ENCODE results near the gene MYOM3.

The MYOM3 gene

GRCh38 chr1:24085007-24085406 is 26.9 kb downstream of the MYOM3 start:
- intact Hi-C loops (cut with DNase I) = no loop called here
- DNase-seq = no peak

- no peak for DNase-seq
- intact Hi-C loops (cut with DNase I) = no loop called here
Measured at GRCh38 chr1:24084050-24084449, 27.9 kb downstream of the MYOM3 start.

- intact Hi-C loops (cut with DNase I) = no loop called here
- DNase-seq = no peak
Measured at GRCh38 chr1:24082372-24082771, 29.6 kb downstream of the MYOM3 start.

- intact Hi-C loops (cut with DNase I) = no loop called here
- no peak for DNase-seq
Measured at GRCh38 chr1:24081190-24081589, 30.7 kb downstream of the MYOM3 start.

GRCh38 chr1:24080131-24080530 is 31.8 kb downstream of the MYOM3 start:
- intact Hi-C loops (cut with DNase I) = no loop called here
- DNase-seq = no peak

- DNase-seq = no peak
- intact Hi-C loops (cut with DNase I) = no loop called here
Measured at GRCh38 chr1:24077278-24077978, 34.5 kb downstream of the MYOM3 start.

GRCh38 chr1:24075946-24076345 is 36.0 kb downstream of the MYOM3 start:
- intact Hi-C loops (cut with DNase I) = no loop called here
- DNase-seq = no peak

GRCh38 chr1:24075590-24075854 is 36.4 kb downstream of the MYOM3 start:
- DNase-seq = no peak
- intact Hi-C loops (cut with DNase I) = no loop called here

GRCh38 chr1:24074817-24075589 is 36.9 kb downstream of the MYOM3 start:
- intact Hi-C loops (cut with DNase I) = no loop called here
- no peak for DNase-seq

- intact Hi-C loops (cut with DNase I) = no loop called here
- no peak for DNase-seq
Measured at GRCh38 chr1:24074196-24074595, 37.7 kb downstream of the MYOM3 start.

- intact Hi-C loops (cut with DNase I) = no loop called here
- no peak for DNase-seq
Measured at GRCh38 chr1:24071941-24072340, 40.0 kb downstream of the MYOM3 start.

GRCh38 chr1:24070821-24071393 is 41.0 kb downstream of the MYOM3 start:
- peak; percentile 68 to 91 (median 78) for DNase-seq
- intact Hi-C loops (cut with DNase I) = no loop called here

- no peak for DNase-seq
- intact Hi-C loops (cut with DNase I) = no loop called here
Measured at GRCh38 chr1:24069817-24070216, 42.1 kb downstream of the MYOM3 start.

GRCh38 chr1:24067978-24068377 is 44.0 kb downstream of the MYOM3 start:
- no peak for DNase-seq
- intact Hi-C loops (cut with DNase I) = no loop called here

GRCh38 chr1:24065304-24065703 is 46.6 kb downstream of the MYOM3 start:
- no peak for DNase-seq
- intact Hi-C loops (cut with DNase I) = no loop called here

- intact Hi-C loops (cut with DNase I) = no loop called here
- DNase-seq = no peak
Measured at GRCh38 chr1:24062221-24062620, 49.7 kb downstream of the MYOM3 start.

- DNase-seq = no peak
- intact Hi-C loops (cut with DNase I) = no loop called here
Measured at GRCh38 chr1:24060482-24060881, 51.5 kb downstream of the MYOM3 start.

- intact Hi-C loops (cut with DNase I) = no loop called here
Measured at GRCh38 chr1:24058671-24059455, 53.1 kb downstream of the MYOM3 start.

GRCh38 chr1:24057171-24057570 is 54.8 kb downstream of the MYOM3 start:
- intact Hi-C loops (cut with DNase I) = no loop called here
- no peak for DNase-seq

More at GRCh38 chr1:24058671-24059455, 53.1 kb downstream of the MYOM3 start:
- DNase-seq = peak in 1 of 42 donors; percentile 33

GRCh38 chr1:24055681-24056080 is 56.3 kb downstream of the MYOM3 start:
- DNase-seq = no peak
- intact Hi-C loops (cut with DNase I) = no loop called here

Measured in head of caudate nucleus (tissue), 42 donors.